OCI-LY7 (cell line): ENCODE measurements around the gene RAB21.

Experiments
- EZH2phosphoT487 ChIP-seq: fragments of 200-600 bp; sonication (generic); IDR thresholded peaks from 2 replicates; pipeline ENCODE4 v1.6.1; 2018; ENCODE audit warnings: low read depth, borderline replicate concordance, mild to moderate bottlenecking, mixed run types, antibody characterized with exemption, low read length, moderate library complexity, mixed read lengths
- TF ChIP-seq, protein P1 (sequence below): fragments of 200-600 bp; sonication (generic); conservative IDR thresholded peaks from 2 replicates; pipeline ENCODE4 v1.5.1; 2014; ENCODE audit warnings: mild to moderate bottlenecking, antibody characterized with exemption, low read length, moderate library complexity, mixed read lengths

GRCh38 chr12:71795901-71796300 lies 41.2 kb downstream of the RAB21 start:
- TF ChIP-seq, protein P1, sequence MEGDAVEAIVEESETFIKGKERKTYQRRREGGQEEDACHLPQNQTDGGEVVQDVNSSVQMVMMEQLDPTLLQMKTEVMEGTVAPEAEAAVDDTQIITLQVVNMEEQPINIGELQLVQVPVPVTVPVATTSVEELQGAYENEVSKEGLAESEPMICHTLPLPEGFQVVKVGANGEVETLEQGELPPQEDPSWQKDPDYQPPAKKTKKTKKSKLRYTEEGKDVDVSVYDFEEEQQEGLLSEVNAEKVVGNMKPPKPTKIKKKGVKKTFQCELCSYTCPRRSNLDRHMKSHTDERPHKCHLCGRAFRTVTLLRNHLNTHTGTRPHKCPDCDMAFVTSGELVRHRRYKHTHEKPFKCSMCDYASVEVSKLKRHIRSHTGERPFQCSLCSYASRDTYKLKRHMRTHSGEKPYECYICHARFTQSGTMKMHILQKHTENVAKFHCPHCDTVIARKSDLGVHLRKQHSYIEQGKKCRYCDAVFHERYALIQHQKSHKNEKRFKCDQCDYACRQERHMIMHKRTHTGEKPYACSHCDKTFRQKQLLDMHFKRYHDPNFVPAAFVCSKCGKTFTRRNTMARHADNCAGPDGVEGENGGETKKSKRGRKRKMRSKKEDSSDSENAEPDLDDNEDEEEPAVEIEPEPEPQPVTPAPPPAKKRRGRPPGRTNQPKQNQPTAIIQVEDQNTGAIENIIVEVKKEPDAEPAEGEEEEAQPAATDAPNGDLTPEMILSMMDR = no peak
- no peak for TF ChIP-seq EZH2phosphoT487
